HG03025 (cell line): ENCODE measurements around the gene SDC3.
"Not testable (repeated sequence)": the region's sequence is repeated elsewhere in the genome, so short reads cannot be mapped to it uniquely, and the experiment has no call there.

Source experiments
- ATAC-seq: cut with Tn5 transposase; IDR thresholded peaks from one replicate; pipeline ENCODE4 v1.9.1; 2021; ENCODE audit warnings: mild to moderate bottlenecking, moderate library complexity; ENCODE audit not compliant: unreplicated experiment, low FRiP score

Gene SDC3

DNA sequence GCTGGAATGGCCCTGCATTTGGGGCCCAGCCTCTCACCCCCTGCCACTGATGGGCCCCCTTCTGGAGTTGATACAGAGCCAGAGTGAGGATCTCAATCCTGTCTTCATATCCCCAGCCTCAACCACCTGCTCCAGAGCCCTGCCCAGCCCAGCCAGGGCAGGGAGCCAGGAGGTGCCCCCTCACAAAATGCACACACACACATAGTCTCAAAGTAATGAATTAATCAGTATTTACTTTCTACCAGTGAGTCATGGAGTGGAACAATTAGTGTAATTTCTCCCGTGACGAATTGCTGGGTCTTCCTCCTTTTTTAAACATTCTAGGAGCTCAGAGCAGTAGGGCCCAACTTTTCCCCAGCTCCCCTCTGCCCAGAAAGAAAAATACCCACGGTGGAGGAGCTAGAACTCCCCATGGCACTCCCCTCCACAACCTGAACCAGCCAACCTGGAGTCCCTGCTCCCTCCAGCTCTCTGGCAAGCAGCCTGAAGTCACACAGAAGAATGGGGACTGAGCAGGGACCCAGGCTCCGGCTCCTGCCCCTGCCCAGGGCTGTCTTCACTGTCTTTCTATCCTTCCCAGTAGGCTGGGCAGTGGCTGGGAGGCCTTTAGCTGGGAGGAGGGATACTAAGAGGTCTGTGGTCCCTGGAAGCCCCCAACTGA is 29.3 kb downstream of the SDC3 start:
- no peak for ATAC-seq

DNA sequence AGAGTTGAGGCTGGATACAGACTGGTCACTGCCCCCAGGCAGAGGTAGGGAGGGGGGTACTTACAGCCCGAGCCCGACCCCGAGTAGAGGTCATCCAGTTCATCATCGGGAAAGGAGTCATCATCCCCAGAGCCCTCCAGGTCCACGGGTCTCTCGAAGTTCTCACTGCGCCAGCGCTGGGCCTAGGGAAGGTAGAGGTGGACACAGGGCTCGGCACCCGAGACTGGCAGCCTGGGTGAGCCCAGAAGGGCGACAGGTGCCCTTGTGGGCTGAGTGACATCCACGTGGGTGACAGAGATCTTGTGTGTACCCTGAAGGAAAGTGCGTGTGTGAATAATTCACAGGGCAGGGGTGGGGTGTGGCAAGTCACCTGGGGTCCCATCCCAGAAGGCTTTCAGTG is 30.0 kb downstream of the SDC3 start:
- ATAC-seq = no peak

DNA sequence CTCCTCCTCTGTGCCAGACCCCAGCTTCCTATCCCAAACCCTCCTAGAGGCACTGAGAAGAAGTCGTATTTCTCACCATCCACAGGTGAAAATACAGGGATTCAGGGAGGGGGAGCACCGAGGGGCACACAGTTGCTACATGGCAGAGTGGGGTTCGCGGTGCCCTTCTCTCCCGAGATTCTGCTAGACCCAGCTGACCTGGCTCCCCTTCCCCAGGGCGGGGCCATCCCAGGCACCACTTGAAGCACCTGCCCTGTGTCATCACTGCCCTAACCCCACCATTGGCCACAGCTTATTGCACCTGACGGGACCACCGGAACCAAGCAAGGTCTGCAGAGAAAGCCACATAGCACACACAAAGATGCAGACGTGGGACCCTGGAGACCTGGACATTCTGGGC is 30.5 kb downstream of the SDC3 start:
- no peak for ATAC-seq

DNA sequence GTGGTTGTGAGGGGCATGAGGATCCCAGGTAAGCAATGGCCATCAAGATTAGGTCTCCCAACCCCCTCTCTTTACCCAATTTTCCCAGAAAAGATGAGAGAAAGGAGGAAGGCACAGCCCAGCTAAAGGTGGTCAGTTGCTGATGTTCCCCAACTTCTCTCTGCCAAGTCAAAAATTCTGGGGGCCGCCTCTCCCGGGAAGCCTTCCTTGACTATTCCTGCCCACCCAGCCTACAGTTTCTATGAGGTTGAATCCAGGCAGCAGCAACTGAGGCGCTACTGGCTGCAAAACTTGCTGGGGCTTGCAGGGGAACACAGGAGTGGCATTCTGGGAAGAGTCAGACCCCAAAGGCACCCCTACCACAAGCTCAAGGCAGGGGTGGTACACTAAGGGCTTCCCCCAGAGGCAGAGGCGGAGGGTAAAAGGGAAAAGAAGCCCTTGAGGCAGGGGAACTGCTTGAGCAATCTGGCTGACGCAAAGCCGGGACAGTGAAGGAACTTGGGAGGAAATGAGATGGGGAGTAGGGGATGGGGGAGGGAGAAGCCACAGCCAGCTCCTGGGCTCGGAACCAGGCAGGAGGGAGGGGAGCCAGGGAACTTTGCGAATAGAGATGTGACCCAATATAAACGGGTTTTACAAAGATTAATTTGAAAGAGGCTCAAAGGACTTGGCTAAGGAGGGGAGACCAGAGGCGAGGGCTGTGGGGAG is 31.2 kb downstream of the SDC3 start:
- no peak for ATAC-seq

DNA sequence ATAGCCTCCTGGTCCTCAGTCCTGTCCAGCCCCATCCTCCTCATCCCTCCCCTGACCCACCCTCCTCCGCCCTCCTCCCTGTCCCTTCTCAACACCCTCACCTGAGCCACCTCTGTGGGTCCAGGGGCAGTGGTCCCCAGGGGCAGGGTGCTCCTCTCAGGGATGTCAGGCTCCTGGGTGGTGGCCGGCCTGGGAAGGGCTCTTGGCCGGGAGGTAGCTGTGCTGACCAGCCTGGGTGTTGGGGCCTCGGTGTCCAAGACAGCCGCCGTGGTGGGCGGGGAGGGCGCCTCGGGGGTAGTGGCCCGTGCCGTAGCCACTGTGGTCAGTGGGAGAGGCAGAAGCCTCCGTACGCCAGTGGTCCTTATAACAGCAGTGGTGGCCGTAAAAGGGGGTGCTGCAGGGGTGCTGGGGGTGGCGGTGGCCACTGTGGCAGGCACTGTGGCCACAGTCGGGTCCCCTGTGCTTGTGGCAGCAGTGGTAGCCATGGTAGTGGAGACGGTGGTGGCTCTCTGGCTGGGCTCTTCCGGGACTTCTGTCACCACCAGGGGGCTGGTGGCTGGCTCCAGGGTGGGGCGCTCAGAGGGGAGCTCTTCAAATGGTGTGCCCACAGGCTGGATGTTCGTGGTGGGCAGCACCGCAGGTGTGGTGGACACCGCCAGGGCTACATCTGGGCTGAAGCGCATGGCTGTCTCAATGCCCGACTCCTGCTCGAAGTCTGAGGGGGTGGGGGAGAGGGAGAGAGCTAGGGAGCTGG is 31.9 kb downstream of the SDC3 start:
- no peak for ATAC-seq

DNA sequence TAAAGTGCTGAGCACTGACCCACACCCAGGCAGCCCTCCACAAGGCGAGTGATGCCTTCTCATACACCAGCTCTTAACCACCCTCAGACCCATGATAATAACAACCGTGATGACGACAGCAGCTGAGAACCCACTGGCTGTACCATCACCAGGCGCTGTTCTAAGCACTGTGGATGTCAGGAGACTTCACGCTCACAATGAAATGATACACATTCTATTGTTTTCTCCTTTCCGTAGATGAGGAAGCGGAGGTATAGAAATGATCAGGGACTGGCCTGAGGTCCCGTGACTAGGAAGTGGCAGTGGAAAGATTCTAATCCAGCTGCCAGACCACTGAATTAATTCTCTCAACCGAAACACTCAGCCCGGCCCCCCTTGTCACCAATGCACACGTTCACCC is 32.6 kb downstream of the SDC3 start:
- ATAC-seq = no peak

DNA sequence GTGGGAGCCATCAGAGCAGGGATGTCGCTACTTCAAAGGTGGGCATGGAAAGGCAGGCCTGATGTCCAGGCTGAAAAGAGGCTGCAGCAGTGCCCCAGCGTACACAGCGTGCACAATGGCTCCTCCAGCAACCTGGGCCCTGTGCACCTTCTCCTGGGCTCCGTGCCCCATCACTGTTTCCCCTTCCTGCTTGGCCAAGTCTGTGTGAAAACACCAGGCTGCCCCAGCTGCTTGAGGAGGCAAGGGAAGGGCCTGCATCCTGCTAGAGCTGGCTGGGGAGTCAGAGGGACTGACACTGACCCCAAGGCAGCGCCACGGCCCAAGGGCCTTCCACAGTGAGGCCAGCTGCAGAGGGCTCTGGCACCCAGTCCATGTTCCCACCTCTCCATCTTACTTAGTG is 33.4 kb downstream of the SDC3 start:
- no peak for ATAC-seq

DNA sequence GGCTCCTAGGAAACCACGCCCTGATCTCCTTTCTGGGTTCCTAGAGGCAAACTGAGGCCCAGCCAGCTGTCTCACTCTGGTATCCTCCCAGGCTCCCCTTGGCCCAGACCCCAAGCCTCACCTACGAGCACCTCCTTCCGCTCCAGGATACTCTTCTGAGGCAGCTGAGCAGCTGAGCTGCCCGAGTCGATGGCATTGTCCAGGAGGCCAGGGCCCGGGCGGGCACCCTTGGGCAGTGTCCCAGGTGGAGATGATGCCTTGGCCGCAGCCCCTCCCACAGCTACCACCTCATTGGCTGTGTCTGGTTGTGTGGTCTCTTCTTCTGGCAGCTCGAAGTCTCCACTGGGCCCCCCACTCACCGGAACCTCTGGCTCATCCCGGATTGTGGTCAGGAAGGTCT is 34.4 kb downstream of the SDC3 start:
- ATAC-seq = no peak

DNA sequence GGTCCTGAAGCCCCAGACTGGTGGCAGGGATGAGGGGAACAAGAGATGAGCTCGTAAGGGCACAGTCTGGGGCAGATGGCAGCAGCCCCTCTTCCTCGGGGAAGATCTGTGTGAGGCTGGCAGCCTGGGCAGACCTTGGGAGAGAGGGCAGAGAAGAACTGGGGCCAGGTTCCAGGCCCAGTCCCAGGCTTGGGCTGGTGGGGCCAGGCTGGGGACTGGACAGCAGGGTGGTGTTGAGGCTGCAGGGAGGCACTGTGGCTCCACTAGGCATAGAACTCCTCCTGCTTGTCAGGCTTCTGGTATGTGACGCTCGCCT is 35.7 kb downstream of the SDC3 start:
- no peak for ATAC-seq

DNA sequence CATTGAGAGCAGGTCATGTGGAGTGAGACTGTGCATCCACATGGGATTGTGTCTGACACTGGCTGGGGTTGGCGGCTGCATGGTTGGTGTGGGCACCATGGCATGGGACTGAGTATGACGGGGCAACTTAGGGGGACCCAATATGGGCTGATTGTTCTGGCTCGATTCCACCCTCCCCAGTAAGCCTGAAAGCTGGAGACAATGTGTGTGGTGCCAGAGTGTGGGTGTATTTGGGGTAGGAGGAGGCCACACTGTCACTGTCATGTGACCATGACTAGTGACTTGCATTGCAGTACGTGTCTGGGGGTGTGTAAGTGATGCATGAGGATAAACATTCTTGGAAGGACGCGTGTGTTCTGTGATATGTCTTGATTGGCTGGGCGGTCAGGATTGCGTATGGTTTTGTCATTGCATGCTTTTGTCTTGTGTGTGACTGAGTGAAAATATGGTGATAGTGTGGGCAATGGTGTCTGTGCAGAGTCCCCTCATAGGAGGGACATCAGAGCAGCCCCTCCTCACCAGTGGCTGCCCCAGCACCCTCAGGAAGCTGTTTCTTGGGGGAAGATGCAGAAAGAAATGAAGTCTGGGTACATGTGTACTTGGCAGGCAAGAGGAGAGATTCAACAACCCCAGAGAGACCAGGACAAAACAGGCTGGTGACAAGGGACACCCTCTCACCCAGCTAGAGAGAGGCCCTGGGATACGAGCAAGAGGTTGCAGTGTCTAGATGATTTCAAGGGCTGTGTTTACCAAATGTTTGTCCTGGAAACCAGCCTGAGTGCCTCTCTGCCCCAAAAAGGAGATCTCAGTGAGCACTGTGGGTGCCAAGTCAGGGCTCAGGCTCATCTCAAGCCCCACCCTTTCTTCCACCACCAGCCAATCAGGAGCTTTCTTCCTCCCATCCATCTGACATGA is 36.3 kb downstream of the SDC3 start:
- no peak for ATAC-seq

DNA sequence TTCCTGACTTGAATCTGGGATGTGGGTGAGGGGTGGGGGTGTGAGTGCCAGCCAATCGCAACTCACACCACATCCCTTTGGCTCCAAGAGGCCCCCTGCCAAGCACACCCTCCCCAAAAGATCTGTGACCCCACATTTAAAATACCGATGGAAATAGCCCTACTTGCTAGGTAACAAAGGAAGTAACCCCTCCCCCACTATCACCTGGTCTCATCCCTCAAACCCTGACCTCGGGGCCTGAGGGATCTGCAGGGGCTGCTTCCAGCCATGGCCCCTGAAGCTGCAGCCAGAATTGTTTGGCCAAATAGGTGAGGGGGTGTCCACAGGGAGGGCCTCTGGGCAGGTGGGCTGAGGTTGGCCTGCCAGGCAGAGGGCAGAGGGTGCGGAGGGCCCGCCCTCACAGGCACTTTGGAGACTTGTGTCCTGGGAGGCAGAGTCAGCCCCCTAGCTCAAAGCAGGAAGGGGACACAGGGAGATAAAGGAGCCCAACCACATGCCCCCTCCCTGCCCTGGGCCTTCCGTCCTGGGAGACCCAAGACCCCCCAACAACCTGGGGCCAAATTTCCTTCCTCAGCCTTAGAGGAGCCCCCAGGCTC is 37.2 kb downstream of the SDC3 start:
- no peak for ATAC-seq

DNA sequence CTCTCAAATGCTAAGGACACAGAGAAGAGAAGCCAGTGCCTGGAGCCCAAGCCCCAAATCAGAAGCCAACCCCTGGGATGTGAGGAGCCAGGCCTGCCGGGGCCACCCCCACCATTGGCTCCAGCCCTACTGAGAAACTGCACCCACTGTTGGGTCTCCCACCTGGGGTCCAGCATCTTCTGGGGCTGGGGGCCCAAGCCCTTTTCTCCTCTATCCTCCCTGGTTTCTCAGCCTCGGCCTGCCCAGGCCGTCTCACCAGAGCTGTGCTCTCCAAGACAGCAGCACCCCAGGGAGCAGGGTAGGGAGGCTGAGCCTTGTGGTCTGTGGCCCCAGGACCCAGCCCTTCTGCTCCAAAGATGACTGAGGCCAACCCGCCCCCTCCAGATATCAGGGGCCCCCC is 37.9 kb downstream of the SDC3 start:
- no peak for ATAC-seq

DNA sequence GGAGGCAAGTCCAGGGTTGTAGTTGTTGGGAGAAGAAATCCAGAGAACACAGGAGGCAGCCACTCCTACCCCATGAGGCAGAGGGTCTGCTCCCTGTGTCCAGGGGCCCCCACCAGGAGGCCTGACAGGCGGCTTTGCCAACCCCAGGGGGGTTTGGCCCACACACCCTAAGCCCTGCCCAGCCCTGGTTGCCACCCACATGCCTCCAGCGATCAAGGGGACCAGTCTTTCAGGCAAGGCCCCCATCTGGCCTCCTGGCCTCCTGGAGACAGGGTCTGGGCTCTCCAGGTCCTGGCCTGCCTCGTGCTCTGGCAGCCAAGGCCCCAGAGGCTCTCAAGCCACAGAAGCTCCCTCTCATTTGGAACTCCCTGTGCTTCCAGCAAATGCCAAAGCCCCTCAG is 38.5 kb downstream of the SDC3 start:
- no peak for ATAC-seq

DNA sequence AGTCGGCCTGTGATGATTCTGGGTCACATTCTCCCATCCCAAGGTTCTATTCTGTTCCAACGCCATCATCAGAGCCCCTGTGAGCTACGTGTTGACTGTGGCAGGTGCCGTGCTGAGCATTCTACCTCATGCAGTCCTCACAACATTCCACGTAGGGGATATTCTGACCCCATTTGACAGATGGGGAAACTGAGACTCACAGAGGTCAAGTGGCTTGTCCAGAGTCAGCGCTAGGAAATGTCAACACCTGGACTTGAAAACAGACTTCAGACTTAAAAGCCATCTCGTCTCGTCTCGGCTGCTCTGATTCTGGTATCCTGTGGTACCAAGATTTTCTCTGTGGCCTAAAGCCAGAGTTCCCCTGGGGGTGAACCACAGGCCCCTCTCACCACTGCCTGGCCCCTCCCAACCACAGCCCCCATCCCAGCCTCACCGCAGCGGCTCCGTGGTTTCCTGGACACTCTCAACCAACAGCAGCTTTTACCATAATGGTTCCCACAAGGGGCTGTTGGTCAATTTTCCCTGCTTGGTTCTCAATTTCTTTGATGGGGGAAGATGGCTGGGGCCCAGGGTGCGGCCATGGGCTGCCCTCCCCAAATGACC is 39.6 kb downstream of the SDC3 start:
- ATAC-seq = no peak

DNA sequence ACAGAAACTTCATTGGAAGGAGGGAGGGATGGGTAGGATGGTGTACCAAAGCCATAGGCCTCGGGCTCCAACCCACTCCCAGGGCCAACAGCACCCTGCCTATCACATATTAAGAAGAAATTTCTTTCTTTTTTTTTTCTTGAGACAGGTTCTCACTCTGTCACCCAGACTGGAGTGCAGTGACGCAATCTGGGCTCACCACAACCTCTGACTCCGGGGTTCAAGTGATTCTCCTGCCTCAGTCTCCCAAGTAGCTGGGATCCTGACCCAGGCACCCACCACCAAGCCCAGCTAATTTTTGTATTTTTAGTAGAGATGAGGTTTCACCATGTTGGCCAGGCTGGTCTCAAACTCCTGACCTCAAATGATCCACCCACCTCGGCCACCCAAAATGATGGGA is 40.5 kb downstream of the SDC3 start:
- ATAC-seq = not testable (repeated sequence)

DNA sequence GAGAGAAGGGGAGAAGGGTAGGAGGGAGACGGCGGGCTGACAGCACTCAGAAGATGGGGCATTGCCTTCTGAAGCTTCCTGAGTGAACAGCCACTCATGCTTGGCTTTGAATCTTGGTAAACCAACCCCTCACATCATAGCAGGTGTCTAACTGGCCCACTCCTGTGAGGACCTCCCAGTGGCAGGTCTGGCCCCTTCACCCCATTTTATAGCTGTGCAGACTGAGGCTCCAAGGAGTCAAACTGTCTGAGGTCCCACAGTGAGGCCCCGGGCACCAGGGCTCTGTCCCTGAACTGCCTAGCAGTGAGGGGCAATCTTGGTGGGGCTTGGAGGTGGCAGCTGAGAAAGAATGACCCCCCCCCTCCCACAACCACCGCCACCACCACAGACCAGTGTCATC is 41.0 kb downstream of the SDC3 start:
- ATAC-seq = no peak

DNA sequence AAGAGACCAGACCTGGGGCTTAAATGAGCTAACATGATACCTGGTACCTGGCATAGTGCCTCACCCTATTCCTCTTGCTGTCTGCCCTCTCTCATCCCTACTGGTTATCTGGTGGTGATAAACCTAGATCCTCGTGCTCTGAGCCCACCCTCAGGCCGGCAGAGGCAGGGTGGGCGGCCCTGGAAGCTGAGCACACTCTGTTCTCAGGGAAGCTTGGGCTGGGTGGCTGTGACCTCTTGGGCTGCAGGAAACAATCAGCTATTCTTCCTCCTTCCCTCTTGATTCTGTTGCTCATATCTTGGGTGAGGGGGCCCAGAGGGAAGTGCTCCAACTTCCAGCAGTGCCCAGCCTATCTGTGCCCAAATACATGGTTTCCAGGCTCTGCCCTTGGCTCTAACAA is 42.0 kb downstream of the SDC3 start:
- no peak for ATAC-seq

DNA sequence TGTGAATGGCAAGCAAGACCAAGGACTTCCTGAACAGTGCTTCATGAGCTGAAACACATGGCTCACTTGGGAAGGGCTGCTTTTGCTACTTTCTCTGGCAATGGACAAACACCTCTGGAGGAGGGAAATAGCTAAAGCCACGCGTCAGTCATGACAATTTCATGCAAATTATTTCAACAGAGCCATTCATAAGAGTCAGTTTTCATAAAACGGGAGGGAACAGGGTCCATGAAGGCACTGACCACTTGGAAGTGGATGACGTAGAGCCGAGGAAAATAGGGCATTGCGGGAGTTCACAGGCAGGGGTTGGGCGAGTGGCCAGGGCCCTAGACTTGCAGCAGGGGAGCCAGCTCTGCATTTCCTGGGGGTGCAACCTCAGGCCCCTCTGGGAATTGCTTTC is 43.9 kb downstream of the SDC3 start:
- no peak for ATAC-seq

DNA sequence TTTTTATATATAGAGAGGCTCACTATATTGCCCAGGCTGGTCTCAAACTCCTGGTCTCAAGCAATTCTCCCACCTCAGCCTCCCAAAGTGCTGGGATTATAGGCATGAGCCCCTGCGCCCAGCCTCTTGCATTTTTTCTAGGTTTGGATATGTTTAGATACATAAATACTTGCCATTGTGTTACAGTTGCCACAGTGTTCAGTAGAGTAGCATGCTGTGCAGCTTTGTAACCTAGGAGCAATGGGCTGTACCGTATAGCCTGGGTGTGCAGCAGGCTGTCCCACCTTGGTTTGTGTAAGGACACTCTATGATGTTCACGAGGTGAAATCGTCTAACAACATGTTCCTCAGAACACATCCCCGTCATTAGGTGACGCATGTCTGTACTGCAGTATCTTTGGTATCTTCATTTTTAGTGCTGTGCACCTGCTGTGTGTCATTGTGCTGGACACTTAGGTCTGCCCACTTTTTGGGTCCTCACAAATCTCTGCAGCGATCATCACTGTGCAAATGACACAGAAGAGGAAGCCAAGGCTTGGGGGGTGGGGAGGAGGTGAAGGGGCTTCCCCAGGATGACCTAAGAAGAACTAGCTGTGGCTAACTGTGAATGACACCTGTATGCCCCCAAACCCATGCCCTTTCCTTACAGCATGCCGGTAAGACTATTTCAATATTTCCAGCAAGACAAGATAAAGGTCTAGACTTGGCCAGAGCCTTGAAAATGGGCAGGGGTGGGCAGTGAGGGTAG is 44.5 kb downstream of the SDC3 start:
- ATAC-seq = no peak

DNA sequence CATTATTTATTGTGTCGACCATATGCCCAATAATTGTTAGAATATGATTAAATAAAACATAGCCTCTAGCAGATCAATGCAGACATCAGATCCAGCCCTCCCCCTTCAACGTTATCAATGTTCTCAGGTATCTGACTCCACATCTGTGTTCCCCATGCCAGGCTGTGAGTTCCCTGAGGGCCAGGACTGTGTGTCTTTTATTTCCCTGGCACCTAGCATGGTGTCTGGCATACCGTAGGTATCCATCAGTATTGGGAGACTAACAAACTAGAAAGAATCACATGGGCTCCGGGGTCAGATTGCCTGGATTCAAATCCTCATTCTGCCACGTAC is 48.3 kb downstream of the SDC3 start:
- ATAC-seq = no peak
